Neural progenitor cell (in vitro differentiated cells): ENCODE data around the gene PIWIL4.

Experiments used
- CTCF ChIP-seq: fragments of 200-600 bp; sonication (generic); IDR thresholded peaks from 2 replicates; pipeline ENCODE4 v1.5.1; 2017; ENCODE audit warnings: antibody characterized with exemption, mild to moderate bottlenecking
- EZH2 ChIP-seq: fragments of 200-600 bp; sonication (generic); IDR thresholded peaks from 2 replicates; pipeline ENCODE4 v1.6.1; 2017; ENCODE audit warnings: antibody characterized with exemption, mild to moderate bottlenecking, moderate library complexity
- EZH2phosphoT487 ChIP-seq: fragments of 200-600 bp; sonication (generic); IDR thresholded peaks from 2 replicates; pipeline ENCODE4 v1.6.1; 2017; ENCODE audit warnings: antibody characterized with exemption

GRCh38 chr11:94546886-94547285, 20.3 kb upstream of the PIWIL4 start:
- no peak for TF ChIP-seq EZH2phosphoT487
- TF ChIP-seq CTCF: no peak
- TF ChIP-seq EZH2: no peak
